DND-41 (cell line): ENCODE measurements around the gene MYBBP1A.

ENCODE experiments used
- EZH2 ChIP-seq: IDR thresholded peaks from 3 replicates; pipeline ENCODE4 v1.6.1; 2012; ENCODE audit warnings: borderline replicate concordance, low read depth, mild to moderate bottlenecking, moderate library complexity, low read length, inconsistent platforms; ENCODE audit not compliant: severe bottlenecking
- TF ChIP-seq, protein P1 (sequence below): IDR thresholded peaks from 2 replicates; pipeline ENCODE4 v1.5.1; 2012; ENCODE audit warnings: borderline replicate concordance, low read length, moderate library complexity, mild to moderate bottlenecking; ENCODE audit not compliant: poor library complexity, severe bottlenecking; ENCODE audit errors: extremely low read depth

DNA sequence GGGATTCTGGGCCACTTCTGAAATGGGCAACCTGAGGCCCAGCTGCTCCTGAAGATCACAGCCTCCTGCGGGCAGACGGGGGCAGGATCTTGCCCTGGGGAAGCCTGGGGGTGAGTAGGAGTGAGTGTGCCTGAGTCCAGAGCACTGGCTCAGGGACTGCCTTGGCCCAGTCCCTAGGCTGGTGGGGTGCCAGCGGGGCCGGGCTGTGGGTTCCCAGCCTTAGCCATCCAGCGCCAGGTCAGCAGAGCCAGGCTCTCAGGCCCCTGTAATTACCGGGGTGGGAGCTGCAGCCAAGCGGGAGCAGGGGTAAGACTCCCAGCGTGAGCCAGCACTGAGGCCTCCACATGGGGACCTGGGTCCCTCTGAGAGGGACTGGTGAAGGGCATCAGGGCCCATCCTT, 48.3 kb downstream of the MYBBP1A start:
- TF ChIP-seq, protein P1, sequence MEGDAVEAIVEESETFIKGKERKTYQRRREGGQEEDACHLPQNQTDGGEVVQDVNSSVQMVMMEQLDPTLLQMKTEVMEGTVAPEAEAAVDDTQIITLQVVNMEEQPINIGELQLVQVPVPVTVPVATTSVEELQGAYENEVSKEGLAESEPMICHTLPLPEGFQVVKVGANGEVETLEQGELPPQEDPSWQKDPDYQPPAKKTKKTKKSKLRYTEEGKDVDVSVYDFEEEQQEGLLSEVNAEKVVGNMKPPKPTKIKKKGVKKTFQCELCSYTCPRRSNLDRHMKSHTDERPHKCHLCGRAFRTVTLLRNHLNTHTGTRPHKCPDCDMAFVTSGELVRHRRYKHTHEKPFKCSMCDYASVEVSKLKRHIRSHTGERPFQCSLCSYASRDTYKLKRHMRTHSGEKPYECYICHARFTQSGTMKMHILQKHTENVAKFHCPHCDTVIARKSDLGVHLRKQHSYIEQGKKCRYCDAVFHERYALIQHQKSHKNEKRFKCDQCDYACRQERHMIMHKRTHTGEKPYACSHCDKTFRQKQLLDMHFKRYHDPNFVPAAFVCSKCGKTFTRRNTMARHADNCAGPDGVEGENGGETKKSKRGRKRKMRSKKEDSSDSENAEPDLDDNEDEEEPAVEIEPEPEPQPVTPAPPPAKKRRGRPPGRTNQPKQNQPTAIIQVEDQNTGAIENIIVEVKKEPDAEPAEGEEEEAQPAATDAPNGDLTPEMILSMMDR, result no peak
- TF ChIP-seq EZH2, result no peak
